Measurements from ENCODE around the gene SPNS3. TPM values are rescaled to one million over a fixed set of nuclear protein-coding genes. Genes with fewer than 3 reads are reported as not detected.

SPNS3 gene
- total RNA-seq, 1 donor from 2014 or later = not detected

DNA sequence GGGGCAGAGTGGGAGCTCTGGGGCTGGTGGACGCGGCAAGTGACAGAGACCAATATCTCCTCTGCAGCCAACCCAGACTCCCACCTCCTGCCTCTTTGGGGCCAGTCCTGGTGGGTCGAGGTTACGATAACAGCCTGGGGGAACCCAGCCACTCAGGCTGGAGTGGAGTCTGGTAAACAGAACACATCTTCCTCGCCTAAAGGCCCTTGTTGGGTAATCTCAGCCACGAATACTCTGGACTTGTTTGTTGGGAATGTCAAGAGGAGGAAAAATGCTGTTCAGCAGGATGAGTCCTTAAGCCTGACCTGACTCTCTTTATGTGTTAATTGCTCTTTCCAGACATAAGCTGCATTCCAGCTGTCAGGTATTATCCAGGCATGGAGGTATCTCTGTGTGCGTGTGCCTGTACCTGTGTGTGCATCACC lies 56.9 kb downstream of the SPNS3 start:
- no peaks in the 10 kb centered on the region for H3K36me3 ChIP-seq
- TF ChIP-seq, protein P1, sequence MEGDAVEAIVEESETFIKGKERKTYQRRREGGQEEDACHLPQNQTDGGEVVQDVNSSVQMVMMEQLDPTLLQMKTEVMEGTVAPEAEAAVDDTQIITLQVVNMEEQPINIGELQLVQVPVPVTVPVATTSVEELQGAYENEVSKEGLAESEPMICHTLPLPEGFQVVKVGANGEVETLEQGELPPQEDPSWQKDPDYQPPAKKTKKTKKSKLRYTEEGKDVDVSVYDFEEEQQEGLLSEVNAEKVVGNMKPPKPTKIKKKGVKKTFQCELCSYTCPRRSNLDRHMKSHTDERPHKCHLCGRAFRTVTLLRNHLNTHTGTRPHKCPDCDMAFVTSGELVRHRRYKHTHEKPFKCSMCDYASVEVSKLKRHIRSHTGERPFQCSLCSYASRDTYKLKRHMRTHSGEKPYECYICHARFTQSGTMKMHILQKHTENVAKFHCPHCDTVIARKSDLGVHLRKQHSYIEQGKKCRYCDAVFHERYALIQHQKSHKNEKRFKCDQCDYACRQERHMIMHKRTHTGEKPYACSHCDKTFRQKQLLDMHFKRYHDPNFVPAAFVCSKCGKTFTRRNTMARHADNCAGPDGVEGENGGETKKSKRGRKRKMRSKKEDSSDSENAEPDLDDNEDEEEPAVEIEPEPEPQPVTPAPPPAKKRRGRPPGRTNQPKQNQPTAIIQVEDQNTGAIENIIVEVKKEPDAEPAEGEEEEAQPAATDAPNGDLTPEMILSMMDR (IDR thresholded peaks at IDR 0.05) = no peak
- no peaks in the 10 kb centered on the region for H3K4me1 ChIP-seq
- H3K27ac ChIP-seq = no peak overlapping the region
- no peak overlapping the region for H3K4me3 ChIP-seq
- no peak for DNase-seq (ENCODE audit: low spot score in 2 of 2)
- H3K27me3 ChIP-seq = no peaks in the 10 kb centered on the region
- H3K9me3 ChIP-seq = no peaks in the 10 kb centered on the region
- intact Hi-C loops (cut with DNase I) = no loop called here

DNA sequence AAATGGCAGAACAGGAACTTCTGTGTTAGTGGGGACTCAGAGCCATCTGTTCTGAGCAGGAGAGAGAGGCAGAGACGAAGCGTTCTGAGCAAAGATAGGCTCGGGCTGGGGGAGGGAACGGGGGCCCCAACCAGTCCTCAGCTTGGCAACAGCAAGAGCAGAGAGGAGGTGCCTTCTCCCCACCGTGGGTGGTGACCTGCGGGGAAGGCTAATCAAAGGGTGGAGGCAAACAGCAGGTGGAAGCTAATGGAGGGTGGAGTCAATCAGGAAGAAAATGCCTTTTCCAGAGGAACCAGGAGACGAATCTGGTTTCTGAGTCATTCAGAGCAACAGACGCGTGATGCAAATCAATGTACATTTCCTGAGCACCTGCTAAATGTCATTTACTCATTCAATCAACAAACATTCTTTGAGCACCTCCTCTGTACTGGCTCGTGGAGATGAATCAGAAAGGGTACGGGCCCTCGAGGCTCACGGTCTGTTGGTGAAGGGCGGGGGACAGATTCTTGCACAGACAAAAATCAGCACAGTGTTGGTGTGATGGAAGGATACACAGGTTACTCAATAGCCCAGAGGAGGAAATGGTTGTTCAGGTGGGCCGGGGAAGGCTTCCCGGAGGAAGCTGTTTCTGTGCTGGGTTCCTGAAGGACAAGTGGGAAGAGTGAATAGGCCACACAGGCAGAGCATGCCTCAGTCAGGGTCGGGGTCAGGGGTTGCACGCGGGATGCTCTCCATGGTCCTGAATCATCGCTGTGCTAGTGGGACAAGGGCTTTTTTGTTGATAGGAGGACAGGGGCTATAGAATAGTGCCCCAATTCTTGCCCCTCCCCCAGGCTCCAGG lies 59.2 kb downstream of the SPNS3 start:
- Histone ChIP-seq H3K36me3 (no peaks in the 10 kb centered on the region), H3K4me3 (no peak overlapping the region), H3K9me3 (no peaks in the 10 kb centered on the region), H3K4me1 (peaks cover 2 to 10% of the 10 kb centered on the region in 2 donors), H3K27ac (no peak overlapping the region), H3K27me3 (no peaks in the 10 kb centered on the region)
- TF ChIP-seq, protein P1 (IDR thresholded peaks at IDR 0.05) = no peak
- intact Hi-C loops (cut with DNase I) = no loop called here
- no peak for DNase-seq (ENCODE audit: low spot score in 2 of 2)

DNA sequence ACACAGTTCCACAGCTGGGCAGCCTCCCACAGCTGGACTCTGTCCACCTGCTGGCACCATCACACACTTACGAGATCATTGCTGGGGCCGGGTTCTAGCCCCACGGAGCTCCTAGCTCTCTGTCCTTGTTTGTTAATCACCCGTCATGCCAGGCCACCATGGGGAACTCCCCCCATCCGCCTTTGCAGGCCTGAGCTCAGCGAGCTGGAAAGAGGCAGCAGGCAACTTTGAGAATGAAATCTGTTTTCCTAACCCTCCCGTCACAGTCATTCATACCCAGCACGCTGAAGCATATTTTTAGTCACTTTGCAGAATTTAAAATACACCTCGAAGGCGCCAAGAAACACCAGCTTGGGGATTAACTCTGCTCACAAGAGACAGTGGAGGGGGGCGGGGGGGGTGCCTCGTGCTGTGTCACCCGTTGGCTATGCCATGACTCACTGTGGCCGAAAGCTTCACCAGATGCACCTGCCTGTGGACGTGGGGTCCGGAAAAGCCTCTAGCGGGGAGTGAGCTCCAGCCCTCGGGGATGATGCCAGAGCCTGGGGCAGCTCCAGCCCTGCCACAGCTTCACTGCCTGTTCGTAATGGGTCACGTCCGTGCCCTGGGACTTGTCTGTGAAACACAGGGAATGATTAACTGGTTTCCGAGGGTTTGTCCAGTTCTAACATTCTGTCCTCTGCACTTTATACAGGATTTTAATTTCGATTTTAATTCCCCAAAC lies 63.5 kb downstream of the SPNS3 start:
- intact Hi-C loops (cut with DNase I) = loop anchor here (5.0 kb wide), 3 partner anchors 75 to 295 kb away; partner anchors contain the start of gene UBE2G1
- Histone ChIP-seq H3K36me3 (no peaks in the 10 kb centered on the region), H3K27ac (peak overlapping the region; percentile 92), H3K9me3 (no peaks in the 10 kb centered on the region), H3K27me3 (no peaks in the 10 kb centered on the region), H3K4me1 (peaks cover 13 to 27% of the 10 kb centered on the region in 2 donors), H3K4me3 (peak overlapping the region in 1 of 2 donors; percentile 63)
- TF ChIP-seq, protein P1 (IDR thresholded peaks at IDR 0.05) = no peak
- DNase-seq (ENCODE audit: low spot score in 2 of 2) = peak; percentile 54 to 91

DNA sequence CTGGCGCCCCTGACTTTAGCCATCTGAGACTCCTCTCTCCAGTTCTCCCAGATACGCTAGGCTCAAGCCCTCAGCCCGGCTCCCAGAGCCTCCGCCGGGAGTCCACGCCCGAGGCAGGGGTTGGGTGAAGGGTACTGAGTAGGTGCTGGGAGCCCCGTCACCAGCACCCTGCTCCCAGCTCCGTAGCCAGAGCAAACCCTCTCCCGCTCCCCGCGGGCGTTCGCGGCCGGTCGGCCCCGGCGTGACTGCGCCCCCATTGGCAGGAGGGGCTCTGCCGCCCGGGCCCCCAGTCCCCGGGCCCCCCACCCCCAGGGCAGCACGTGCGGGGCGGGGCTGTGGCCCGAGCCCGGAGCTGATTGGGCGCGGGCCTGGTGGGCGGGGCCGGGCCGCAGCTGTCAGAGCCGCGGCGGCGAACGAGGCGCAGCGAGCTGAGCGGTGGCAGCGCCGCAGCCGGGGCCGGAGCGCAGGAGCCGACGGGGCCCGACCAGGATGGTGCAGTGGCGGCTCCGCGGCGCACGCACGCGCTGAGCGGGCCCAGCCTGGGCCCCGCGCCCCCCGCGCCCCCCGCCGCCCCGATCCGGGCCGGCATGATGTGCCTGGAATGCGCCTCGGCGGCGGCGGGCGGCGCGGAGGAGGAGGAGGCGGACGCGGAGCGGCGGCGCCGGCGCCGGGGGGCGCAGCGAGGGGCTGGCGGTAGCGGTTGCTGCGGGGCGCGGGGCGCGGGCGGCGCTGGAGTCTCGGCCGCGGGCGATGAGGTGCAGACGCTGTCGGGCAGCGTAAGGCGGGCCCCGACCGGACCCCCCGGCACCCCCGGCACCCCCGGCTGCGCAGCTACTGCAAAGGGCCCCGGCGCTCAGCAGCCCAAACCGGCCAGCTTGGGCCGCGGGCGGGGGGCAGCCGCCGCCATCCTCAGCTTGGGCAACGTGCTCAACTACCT lies 65.0 kb downstream of the SPNS3 start, which contains the start of gene SPNS2:
Gene SPNS2, plus strand, starts transcription at position 421 of the 937 bp plus-strand sequence. Its CDS starts 167 bp downstream, at position 588.
- TF ChIP-seq, protein P1 (IDR thresholded peaks at IDR 0.05) = no peak
- Histone ChIP-seq H3K4me3 (peak within 1 kb of the TSS; percentile 63), H3K27me3 (no peaks in the 10 kb centered on the region), H3K36me3 (no peaks in the 10 kb centered on the region), H3K27ac (peak within 1 kb of the TSS; percentile 92), H3K9me3 (no peaks in the 10 kb centered on the region), H3K4me1 (peaks cover 13 to 27% of the 10 kb centered on the region in 2 donors)
- intact Hi-C loops (cut with DNase I) = loop anchor here (1.0 to 5.0 kb wide), 5 partner anchors 11 to 296 kb away; partner anchors contain the start of gene UBE2G1
- DNase-seq (ENCODE audit: low spot score in 2 of 2) = peak in 1 of 2 donors; percentile 82

Data from ascending aorta (tissue), 2 donors.